GM21576 (cell line): ENCODE results near the gene FGD6.
A peak's percentile ranks its signal among the peaks of the same experiment; 100 is the strongest.
"Not testable (repeated sequence)": the region's sequence is repeated elsewhere in the genome, so short reads cannot be mapped to it uniquely, and the experiment has no call there.

ENCODE experiments used
- ATAC-seq: cut with Tn5 transposase; IDR thresholded peaks from one replicate; pipeline ENCODE4 v1.9.1; 2021; ENCODE audit warnings: mild to moderate bottlenecking, moderate library complexity; ENCODE audit not compliant: unreplicated experiment

The FGD6 gene

GRCh38 chr12:95130096-95130495, 87.2 kb downstream of the FGD6 start:
- ATAC-seq, result no peak

GRCh38 chr12:95129115-95129514, 88.2 kb downstream of the FGD6 start:
- ATAC-seq, result no peak

GRCh38 chr12:95126736-95127135, 90.5 kb downstream of the FGD6 start:
- ATAC-seq, result no peak

- ATAC-seq, result no peak
Observed at GRCh38 chr12:95126076-95126475, 91.2 kb downstream of the FGD6 start.

- ATAC-seq, result no peak
Observed at GRCh38 chr12:95124106-95124505, 93.2 kb downstream of the FGD6 start.

- no peak for ATAC-seq
Observed at GRCh38 chr12:95118788-95119179, 98.5 kb downstream of the FGD6 start.

- ATAC-seq, result no peak
Observed at GRCh38 chr12:95118138-95118787, 99.0 kb downstream of the FGD6 start.

- peak; percentile 67 for ATAC-seq
Observed at GRCh38 chr12:95117178-95117599, 100.1 kb downstream of the FGD6 start.

- ATAC-seq, result peak; percentile 65
Observed at GRCh38 chr12:95116773-95117172, 100.5 kb downstream of the FGD6 start.

GRCh38 chr12:95116341-95116740, 100.9 kb downstream of the FGD6 start:
- ATAC-seq, result no peak

- ATAC-seq, result no peak
Observed at GRCh38 chr12:95115641-95116040, 101.6 kb downstream of the FGD6 start.

GRCh38 chr12:95114766-95115405, 102.4 kb downstream of the FGD6 start:
- no peak for ATAC-seq

GRCh38 chr12:95107362-95107761, 109.9 kb downstream of the FGD6 start:
- ATAC-seq, result no peak

GRCh38 chr12:95105540-95105939, 111.7 kb downstream of the FGD6 start:
- no peak for ATAC-seq

GRCh38 chr12:95104919-95105452, 112.3 kb downstream of the FGD6 start:
- no peak for ATAC-seq

GRCh38 chr12:95102916-95103671, 114.2 kb downstream of the FGD6 start:
- ATAC-seq, result peak; percentile 94

- ATAC-seq, result not testable (repeated sequence)
Observed at GRCh38 chr12:95101957-95102356, 115.3 kb downstream of the FGD6 start.

GRCh38 chr12:95100264-95101190, 116.7 kb downstream of the FGD6 start:
- ATAC-seq, result no peak

- ATAC-seq, result no peak
Observed at GRCh38 chr12:95099270-95099790, 117.9 kb downstream of the FGD6 start.

- ATAC-seq, result no peak
Observed at GRCh38 chr12:95096852-95097251, 120.4 kb downstream of the FGD6 start.
